K562 (cell line): Measurements from ENCODE around the gene ZNF575. TPM values are rescaled to one million over a fixed set of nuclear protein-coding genes. Genes with fewer than 3 reads are reported as not detected.
A peak's percentile ranks its signal among the peaks of the same experiment; 100 is the strongest.

Experiments
- ARID4B ChIP-seq: sonication (generic); formaldehyde crosslinking; IDR thresholded peaks from 2 replicates; pipeline ENCODE4 v1.8.0; 2022; ENCODE audit warnings: mild to moderate bottlenecking, missing genetic modification reagents
- CSDE1 ChIP-seq, 2 experiments: fragments of 450-650 bp; IDR thresholded peaks; 2 replicates each; pipeline ENCODE4 v1.6.1; 2016; ENCODE audit warnings: mild to moderate bottlenecking in 1 of 2
- E2F1 ChIP-seq: sonication (generic); formaldehyde crosslinking; IDR thresholded peaks from 2 replicates; pipeline ENCODE4 v1.8.1; 2023; ENCODE audit warnings: mild to moderate bottlenecking, missing genetic modification reagents, moderate library complexity
- E2F8 ChIP-seq: fragments of 450-650 bp; IDR thresholded peaks from 2 replicates; pipeline ENCODE4 v1.7.1; 2018; ENCODE audit warnings: mild to moderate bottlenecking, low read depth; ENCODE audit not compliant: partially characterized antibody
- HCFC1 ChIP-seq: IDR thresholded peaks from 2 replicates; pipeline ENCODE4 v1.6.1; 2012; ENCODE audit warnings: low read depth, low read length, improper control_type of control experiment
- MTA1 ChIP-seq: fragments of 450-650 bp; IDR thresholded peaks from 2 replicates; pipeline ENCODE4 v1.6.1; 2017; ENCODE audit warnings: borderline replicate concordance
- PKNOX1 ChIP-seq: fragments of 450-650 bp; IDR thresholded peaks from 2 replicates; pipeline ENCODE4 v1.6.1; 2016
- POU5F1 ChIP-seq: fragments of 150-350 bp; IDR thresholded peaks from 2 replicates; pipeline ENCODE4 v1.6.1; 2014; ENCODE audit warnings: borderline replicate concordance, low read length, low read depth, mild to moderate bottlenecking; ENCODE audit not compliant: partially characterized antibody
- RBBP5 ChIP-seq: fragments of 200-600 bp; sonication (generic); IDR thresholded peaks from 2 replicates; pipeline ENCODE4 v1.6.1; 2012; ENCODE audit warnings: borderline replicate concordance, mild to moderate bottlenecking, low read length, control low read depth, inconsistent platforms; ENCODE audit not compliant: insufficient read depth, poor library complexity, severe bottlenecking
- ZBTB12 ChIP-seq: fragments of 250-450 bp; sonication (Bioruptor Pico); IDR thresholded peaks from 2 replicates; pipeline ENCODE4 v1.4.0; 2020
- ZBTB7A ChIP-seq: IDR thresholded peaks from 2 replicates; pipeline ENCODE4 v1.6.1; 2011; ENCODE audit warnings: low read depth, mild to moderate bottlenecking, low read length, moderate library complexity, borderline replicate concordance; ENCODE audit not compliant: control insufficient read depth
- polyA plus RNA-seq, 8 experiments: library from polyadenylated mRNA; depleted of rRNA in 4 of 8; stranded (reverse) in 5 of 8; unstranded in 3 of 8; fragments of >200 nt; fragmentation: Nextera tagmentation in 2 of 8; fragmentation: Illumina TruSeq in 1 of 8; extraction: Ambion mirVana in 2 of 8; extraction: Trizol in 1 of 8; gene quantifications; 2 replicates each; pipeline versions ENCODE4 v1.2.1 to v1.2.3, GENCODE V29; 2011 to 2014; ENCODE audit warnings: inconsistent platforms in 1 of 8, missing spikeins in 1 of 8
- total RNA-seq, 7 experiments: library from RNA; depleted of rRNA in 6 of 7; stranded (reverse); fragments of >200 nt in 6 of 7; fragmentation: Illumina TruSeq in 2 of 7; extraction: Trizol in 2 of 7; gene quantifications; 2 replicates each; pipeline versions ENCODE4 v1.2.1 to v1.2.3, GENCODE V29; 2011 to 2021; ENCODE audit warnings: low replicate concordance in 1 of 7
- TF ChIP-seq, protein P1 (sequence below): sonication (generic); formaldehyde crosslinking; IDR thresholded peaks from 2 replicates; pipeline ENCODE4 v1.8.1; 2022; ENCODE audit warnings: missing genetic modification reagents

Gene ZNF575
- total and polyA plus RNA-seq, 9 of the 15 experiments (the other 6 are each of a cell fraction or from before 2014, with no cell fraction given) = 0.20 to 0.98 (median 0.32) TPM; not detected in 6

DNA sequence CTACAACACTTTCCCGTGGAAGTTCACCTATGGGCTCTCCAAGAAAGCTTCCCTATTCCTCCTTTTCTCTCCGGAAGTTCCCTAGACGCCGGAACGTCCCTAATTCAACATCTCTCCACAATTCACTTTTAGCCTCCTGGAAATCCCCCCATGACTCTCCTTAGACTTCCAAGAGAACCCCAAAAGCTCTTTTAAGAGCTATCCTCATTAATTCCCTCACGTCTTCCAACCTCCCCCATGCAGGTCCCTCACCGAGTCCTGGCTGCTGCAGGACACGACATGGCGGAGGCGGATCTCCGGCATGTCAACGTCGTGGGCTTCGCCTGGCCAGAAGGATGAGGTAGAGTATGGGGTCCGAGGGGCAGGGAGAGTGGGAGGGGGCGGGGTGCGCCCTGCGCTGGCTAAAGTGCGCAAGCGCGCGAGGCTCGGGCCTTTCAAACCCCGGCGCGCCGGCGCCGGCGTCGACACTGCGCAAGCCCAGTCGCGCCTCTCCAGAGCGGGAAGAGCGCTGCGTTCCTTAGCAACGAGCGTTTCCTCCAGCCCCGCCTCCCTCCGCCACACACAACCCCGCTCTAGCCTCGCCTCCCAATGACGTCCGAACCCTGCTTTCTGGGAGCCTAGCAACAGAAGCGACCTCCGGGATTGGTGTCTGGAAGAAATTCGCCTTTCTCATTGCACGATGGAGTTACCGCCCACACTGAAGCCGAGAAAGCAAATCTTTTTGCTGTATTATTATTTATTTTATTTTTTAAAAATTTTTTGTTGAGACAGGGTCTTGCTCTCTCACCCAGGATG, 42.4 kb downstream of the ZNF575 start, which contains the start of the genes PINLYP and XRCC1 (continued):
- TF ChIP-seq ZBTB12 = peak; percentile 54
- peak; percentile 66 for TF ChIP-seq RBBP5
- TF ChIP-seq E2F8 = no peak
- peak in 1 of 2 experiments; percentile 68; a peak in 2 of 4 replicates for TF ChIP-seq CSDE1 (IDR thresholded peaks at IDR 0.05)
- TF ChIP-seq ZBTB7A = peak; percentile 69; the same call in 1 of the 2 replicates
- 0 out of 2 replicates have a peak, but pooled peaks have one; percentile 24 for TF ChIP-seq PKNOX1
- TF ChIP-seq MTA1 = peak; percentile 92
- peak; percentile 65 for TF ChIP-seq HCFC1
- peak; percentile 47; the same call in 1 of the 2 replicates for TF ChIP-seq E2F1 (CRISPR knock-in tag)
- TF ChIP-seq ARID4B (CRISPR knock-in tag) = peak; percentile 86; the same call in 1 of the 2 replicates
- TF ChIP-seq, protein P1, sequence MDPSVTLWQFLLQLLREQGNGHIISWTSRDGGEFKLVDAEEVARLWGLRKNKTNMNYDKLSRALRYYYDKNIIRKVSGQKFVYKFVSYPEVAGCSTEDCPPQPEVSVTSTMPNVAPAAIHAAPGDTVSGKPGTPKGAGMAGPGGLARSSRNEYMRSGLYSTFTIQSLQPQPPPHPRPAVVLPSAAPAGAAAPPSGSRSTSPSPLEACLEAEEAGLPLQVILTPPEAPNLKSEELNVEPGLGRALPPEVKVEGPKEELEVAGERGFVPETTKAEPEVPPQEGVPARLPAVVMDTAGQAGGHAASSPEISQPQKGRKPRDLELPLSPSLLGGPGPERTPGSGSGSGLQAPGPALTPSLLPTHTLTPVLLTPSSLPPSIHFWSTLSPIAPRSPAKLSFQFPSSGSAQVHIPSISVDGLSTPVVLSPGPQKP = no peak
- TF ChIP-seq POU5F1 = no peak
